T-helper 1 cell treated with Interleukin-12 subunit alpha and Interleukin-12 subunit beta and Interleukin-4 antibody, amounts not matched to agents 30 ng/mL and 1 ng/mL, for 36 hours (primary cell): Measurements from ENCODE around the gene GRID1. TPM values are rescaled to one million over a fixed set of nuclear protein-coding genes. Genes with fewer than 3 reads are reported as not detected.
"Not testable (repeated sequence)": the region's sequence is repeated elsewhere in the genome, so short reads cannot be mapped to it uniquely, and the experiment has no call there.

Experiments
- intact Hi-C: fragments of 100-400 bp; cut with micrococcal nuclease; formaldehyde crosslinking; loops from one replicate; pipeline ENCODE4 v1.15.1; 2024
- total RNA-seq: library from RNA; stranded (reverse); gene quantifications from 2 replicates; pipeline ENCODE4 v1.2.3, GENCODE V29; 2022

The GRID1 gene
- total RNA-seq, 1 donor from 2014 or later = not detected

DNA sequence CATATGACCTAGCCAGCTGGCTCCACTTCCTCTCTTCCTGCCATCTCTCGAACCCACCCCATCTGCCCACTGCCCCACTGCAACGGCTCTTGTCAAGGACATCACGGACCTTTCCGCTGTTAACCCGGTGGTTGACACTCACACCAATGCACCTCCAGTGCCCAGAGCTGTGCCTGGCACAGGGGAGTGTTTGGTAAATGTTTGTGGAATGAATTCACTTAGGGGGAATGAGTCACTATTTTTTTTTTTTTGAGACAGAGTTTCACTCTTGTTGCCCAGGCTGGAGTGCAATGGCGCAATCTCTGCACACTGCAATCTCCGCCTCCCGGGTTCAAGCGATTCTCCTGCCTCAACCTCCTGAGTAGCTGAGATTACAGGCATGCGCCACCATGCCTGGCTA lies 191.1 kb downstream of the GRID1 start:
- intact Hi-C loops = not testable (repeated sequence)

GRCh38 chr10:86172301-86172700 lies 194.3 kb downstream of the GRID1 start:
- intact Hi-C loops = no loop called here

- intact Hi-C loops = no loop called here
Observed at GRCh38 chr10:86170255-86171108, 196.1 kb downstream of the GRID1 start.

DNA sequence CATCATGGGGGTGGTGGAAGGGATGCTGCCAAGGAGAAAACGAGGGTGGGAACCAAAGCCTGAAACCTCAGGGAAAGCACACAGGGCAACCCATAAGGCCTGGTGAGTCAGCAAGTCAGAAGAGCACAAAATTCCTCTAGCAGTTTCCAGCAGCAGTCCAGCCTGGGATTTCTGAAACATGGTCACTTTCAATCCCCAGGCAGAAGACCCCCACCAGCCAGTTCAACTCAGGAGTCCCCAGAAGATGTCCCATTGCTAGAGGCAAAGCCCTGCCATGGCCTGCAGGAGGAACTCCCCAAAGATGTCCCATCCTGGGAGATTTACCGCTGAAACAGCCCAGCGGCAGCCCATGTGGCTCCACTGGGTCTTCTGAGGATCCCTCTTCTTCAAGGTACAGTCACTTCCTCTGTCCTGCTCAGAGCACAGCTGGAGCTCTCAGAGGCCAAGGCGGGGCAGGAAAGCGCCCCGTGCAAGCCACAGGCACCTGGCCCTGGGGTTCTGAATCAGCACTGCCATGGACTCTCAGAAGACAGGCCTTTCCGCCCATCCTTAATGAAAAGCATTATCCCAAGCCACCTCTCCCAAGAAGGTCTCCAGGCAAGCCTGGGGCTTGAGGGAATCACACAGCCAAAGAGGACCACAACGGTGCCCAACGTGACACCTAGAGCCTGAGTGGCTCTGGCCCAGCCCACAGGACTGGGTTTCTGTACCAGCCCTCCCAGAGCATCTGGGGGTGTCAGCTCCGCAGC lies 196.9 kb downstream of the GRID1 start:
- intact Hi-C loops = no loop called here

DNA sequence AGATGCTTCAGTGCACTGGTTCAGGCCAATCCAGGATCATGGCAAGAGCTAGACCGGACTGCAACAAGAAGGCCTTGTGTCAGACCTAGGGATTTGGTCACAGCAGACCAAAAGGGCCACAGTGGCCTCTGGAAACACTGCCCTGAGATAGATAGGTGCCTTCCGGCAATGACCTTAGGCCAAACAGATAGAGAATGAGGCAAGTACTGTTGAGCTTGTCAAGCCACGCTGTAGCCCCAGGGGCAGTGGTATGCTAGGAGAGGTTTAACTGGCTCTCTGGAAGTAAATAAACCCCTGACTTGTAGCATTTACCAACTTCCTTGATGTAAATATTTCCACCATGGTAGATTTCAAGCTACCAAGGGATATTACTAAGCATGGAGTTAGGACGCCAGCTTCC lies 197.5 kb downstream of the GRID1 start:
- intact Hi-C loops = no loop called here

DNA sequence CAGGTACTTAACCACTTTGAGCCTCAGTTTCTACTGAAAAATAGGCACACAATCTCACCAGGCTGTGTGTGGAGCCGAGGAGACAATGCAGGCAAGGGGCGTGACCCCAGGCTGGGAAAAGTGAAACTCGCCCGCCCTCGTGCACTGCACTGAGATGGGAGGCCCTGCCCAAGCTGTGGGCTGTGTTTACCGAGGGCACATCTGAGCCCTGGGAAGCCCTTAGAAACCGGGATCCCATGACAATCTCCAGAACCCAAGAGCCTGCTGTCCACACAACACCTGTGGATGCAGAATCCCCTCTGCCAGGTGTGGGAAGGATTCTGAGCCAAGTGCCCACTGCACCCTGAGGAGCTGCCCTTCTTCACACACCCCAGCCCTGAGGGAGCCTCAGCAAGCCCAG lies 198.3 kb downstream of the GRID1 start:
- intact Hi-C loops = no loop called here

- intact Hi-C loops = no loop called here
Observed at GRCh38 chr10:86167762-86168128, 198.8 kb downstream of the GRID1 start.

DNA sequence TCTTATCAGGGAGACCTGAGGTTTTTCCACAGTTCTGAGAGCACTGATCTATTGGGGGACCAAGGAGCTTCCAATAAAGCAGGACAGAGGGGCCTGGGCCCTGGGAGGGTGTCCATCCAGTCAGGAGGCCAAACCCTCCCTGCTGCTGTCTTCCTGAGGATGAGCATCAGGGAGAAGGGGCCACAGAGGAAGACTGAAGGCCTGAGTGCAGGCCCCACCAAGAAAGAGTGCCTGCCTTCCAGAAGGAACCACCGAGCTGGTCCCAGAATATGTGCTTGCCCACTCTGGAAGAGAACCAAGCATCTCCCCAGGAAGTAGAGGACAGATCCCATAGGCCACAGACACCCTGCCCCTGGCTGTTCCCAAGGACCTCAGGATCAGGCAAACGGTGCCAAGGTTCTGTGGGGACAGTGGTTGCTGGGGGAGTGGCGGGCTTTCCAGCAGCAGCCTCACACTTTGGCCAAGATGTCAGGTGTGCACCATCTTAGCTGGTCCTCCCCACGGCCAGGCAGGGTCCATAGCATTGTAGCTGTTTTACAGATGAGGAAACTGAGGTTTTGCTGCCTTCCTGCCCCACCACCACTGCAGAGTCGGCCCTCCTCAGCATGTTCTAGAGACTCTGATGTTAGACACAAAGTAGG lies 199.4 kb downstream of the GRID1 start:
- intact Hi-C loops = no loop called here

DNA sequence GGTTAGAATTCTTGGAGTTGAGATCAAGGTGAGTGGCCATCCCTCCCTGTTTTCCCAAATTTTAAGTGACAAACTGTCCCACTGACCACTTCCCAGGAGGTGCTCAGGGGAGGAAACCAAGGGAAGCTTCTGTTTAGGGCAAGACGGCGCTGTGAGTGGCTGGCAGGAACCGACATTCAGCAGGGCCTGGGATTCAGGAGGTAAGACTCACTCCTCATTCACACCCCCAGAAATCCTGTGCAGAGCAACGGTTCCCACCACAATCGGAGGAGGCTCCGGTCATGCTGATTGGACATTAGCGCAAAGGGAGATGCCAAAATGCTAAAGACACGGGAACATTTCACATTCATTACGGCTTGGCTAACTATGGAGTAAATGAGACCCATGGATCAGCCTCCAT lies 200.9 kb downstream of the GRID1 start:
- intact Hi-C loops = no loop called here

DNA sequence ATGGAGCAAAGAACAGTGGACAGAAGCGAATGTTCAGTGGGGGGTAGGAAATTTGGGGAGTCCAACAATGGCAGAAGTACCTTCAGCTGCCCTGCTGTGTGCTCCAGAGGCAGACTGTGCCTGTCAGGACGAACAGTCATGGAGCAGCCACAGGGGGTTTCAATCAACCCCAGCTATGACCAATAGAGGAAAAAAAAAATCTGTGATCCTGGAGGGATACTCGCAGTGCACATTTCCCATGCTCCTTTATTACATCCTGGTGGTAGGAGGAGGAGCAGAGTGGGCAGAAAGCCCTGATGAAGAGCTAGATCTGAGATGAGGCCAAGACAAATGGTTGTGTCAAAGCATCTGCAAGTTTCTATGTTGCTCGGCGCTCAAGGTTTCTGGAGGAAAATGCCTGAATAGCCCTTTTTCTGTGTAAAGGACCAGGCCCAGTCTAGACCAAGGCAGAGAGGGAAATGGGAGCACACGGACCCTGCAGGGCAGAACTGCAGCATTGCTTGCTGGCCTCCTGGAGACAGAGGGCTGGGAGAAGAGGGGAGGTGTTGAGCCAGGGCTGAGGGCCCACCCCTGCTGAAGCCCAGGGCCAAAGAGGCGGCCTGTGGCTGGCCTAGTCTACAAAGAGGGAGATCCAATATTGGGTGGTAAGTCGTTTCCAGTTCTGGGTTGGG lies 201.5 kb downstream of the GRID1 start:
- intact Hi-C loops = no loop called here

- intact Hi-C loops = no loop called here
Observed at GRCh38 chr10:86164174-86164774, 202.3 kb downstream of the GRID1 start.

DNA sequence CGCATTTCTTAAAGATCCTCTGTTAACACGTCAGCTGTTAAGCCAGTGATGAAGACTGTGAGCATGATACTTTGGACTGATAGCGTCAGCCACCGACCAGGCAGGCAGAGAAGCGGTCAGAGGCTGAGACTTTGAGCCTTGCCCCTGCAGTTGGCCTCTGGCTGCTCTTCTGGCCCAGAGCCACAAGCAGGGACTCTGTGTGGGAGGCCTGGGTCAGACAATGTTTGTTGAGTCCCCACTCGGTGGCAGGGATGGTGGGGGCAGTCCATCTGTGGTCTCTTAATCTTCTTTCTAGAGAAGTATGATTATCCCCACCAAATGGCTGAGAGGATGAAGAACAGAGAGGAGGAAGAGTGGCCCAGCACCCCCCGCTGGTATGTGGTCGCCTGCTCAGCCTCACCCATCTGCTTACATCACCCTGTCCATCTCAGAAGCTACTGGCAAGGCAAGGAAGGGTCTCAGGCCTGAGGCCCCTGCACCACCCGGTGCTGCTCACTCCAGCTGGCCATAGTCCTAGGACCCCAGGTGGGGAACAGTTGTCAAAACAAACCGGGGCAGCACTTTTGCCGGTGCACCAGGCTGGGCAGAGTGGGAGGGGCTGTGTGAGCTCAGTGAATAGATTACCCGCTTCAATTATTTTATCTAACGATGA lies 202.9 kb downstream of the GRID1 start:
- intact Hi-C loops = no loop called here

DNA sequence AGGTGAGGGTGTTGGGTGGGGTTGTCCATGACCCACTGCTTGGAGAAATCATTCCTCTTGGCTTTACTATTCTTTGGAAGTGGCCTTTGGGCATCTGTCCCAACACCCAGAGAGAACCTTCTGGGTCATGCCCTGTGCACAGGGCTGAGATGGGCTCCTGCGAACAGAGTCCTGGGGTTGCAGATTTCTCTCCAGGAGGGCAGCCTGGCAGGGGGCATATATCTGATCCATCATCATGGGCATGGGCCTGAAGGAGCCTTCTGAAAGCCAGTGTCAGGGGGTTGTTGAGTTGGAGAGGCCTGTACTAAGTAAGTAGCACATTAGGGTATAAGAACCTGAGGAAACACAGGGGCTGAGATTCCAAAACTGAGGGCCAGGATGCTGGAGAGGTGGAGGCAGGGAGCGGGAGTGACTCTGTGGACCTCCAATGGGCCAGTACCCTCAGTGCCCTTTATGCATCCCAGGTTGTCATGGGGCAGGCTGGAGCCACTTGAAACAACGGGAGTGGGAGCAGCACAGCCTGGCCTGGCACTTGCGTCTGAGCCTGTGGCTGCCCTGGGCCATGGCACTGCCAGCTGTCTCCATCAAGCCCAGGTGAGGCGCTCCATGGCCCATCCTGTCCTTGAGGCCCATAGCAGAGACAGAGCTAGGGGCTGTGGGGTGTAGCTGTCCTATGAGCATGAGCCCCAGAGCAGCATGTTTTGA lies 203.7 kb downstream of the GRID1 start:
- intact Hi-C loops = no loop called here

GRCh38 chr10:86162036-86162435 lies 204.6 kb downstream of the GRID1 start:
- intact Hi-C loops = no loop called here

DNA sequence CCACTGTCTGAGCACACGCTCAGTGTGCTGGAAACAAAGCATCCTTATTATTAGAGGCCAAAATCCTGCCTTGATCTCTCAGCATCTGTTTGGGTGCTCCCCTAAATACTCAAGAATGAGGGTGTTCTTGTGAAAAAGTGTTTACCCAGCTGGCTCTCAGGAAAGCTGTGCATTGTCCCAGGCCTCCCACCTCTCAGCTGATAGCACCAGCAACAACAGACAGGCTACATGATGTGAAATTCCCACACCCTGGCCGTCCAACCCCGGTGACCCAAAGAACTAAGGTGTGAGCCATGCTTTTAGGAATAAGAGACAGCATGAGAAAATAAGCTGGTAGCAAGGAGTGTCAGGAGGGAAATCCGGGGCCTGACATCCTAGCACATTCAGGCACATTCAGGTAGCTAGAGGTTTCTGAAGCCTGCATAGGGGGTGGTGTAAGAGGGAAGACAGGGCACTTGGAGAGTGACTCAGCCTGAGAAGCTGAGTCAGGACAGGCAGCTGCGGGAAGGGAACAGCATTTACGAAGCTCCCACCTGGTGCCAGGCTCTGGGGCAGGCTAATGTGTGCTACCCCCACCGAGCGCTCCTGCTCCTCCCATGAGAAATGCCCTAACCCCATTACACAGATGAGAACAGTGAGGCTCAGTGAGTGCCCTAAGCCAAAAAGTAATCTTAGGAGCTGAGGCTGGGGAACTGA lies 205.6 kb downstream of the GRID1 start:
- intact Hi-C loops = no loop called here

GRCh38 chr10:86159797-86160196 lies 206.8 kb downstream of the GRID1 start:
- intact Hi-C loops = no loop called here

- intact Hi-C loops = no loop called here
Observed at GRCh38 chr10:86155054-86155921, 211.3 kb downstream of the GRID1 start.

DNA sequence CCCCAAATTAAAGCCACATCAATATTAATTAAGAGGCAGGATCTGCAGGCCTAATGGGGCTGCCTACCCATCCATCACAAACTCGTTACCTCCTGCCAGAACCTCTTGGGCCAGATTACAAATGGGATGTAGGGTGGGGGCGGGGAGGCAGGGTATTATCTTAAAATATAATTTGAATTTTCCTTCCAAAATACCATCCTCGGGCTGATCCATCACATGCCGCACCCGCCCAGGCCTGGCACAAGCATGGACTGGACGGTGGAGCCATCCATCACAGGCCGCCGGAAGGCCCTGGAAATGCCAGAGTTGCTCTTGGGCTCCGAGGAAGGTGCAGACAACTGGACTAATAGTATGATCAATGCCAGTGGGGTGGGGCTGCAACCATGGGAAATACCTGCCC lies 212.8 kb downstream of the GRID1 start:
- intact Hi-C loops = no loop called here

DNA sequence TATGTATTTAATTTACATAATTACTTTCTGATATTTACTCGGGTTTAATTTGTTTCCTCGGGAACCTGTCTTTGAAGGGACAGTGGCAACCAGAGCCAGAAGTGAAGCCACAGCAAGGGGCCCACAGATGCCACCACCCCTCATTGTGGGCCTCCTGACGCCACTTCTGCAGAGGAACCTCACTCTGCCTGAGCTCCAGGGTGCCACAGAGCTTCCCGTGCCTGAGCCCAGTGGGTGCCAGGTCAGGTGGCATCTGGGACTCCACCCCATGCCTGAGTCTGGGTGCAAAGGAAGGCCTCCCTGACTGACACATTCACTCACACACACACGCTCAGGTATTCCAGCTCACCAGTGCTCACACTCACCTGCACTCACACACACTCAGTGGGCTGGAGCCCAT lies 213.7 kb downstream of the GRID1 start:
- intact Hi-C loops = no loop called here
